Heart right ventricle (tissue), 16 donors: ENCODE data around the gene WWOX. TPM values are rescaled to one million over a fixed set of nuclear protein-coding genes. Genes with fewer than 3 reads are reported as not detected.

Experiments used
- ATAC-seq, 8 donors: fragments of 200-7000 bp; cut with Tn5 transposase; one replicate each; pipeline ENCODE4 v1.9.1; 2020; ENCODE audit warnings: mild to moderate bottlenecking in 8 of 8, moderate library complexity in 8 of 8, moderate number of reproducible peaks in 1 of 8
- DNase-seq, 2 donors: peaks; one replicate each; pipeline ENCODE4 v3.0.0-alpha.2; 2020
- H3K27ac ChIP-seq, 10 donors: fragments of 200-600 bp; sonication (generic) in 2 of 10; one replicate each; pipeline versions ENCODE4 v1.5.0 to v1.8.0; 2020 to 2022; ENCODE audit warnings: mild to moderate bottlenecking in 3 of 10
- H3K27me3 ChIP-seq, 7 donors: fragments of 200-600 bp; one replicate each; pipeline ENCODE4 v1.8.0; 2021 to 2022; ENCODE audit warnings: mild to moderate bottlenecking in 2 of 7
- H3K36me3 ChIP-seq, 9 donors: fragments of 200-600 bp; sonication (generic) in 1 of 9; one replicate each; pipeline versions ENCODE4 v1.5.0 to v1.8.0; 2020 to 2022; ENCODE audit warnings: mild to moderate bottlenecking in 2 of 9
- H3K4me1 ChIP-seq, 9 donors: fragments of 200-600 bp; sonication (generic) in 1 of 9; one replicate each; pipeline versions ENCODE4 v1.5.0 to v1.8.0; 2020 to 2022; ENCODE audit warnings: mild to moderate bottlenecking in 4 of 9
- H3K4me3 ChIP-seq, 10 donors: fragments of 200-600 bp; sonication (generic) in 2 of 10; one replicate each; pipeline versions ENCODE4 v1.5.0 to v1.8.0; 2020 to 2022; ENCODE audit warnings: mild to moderate bottlenecking in 7 of 10, moderate library complexity in 2 of 10
- H3K9me3 ChIP-seq, 11 donors: fragments of 200-600 bp in 10 of 11; sonication (generic) in 2 of 11; one replicate each; pipeline versions ENCODE4 v1.5.0 to v1.8.0; 2013 to 2022; ENCODE audit warnings: mild to moderate bottlenecking in 2 of 11, control low read depth in 1 of 11, moderate library complexity in 1 of 11
- WGBS, 2 donors: extraction: QIAGEN DNeasy Blood & Tissue Kit; methylation state at CpG; one replicate each; pipeline ENCODE4 v1.1.7; 2013; ENCODE audit warnings: inconsistent platforms in 1 of 2; 5-methylcytosine and 5-hydroxymethylcytosine counted together
- intact Hi-C, 10 donors: fragments of 100-400 bp; cut with DNase I; formaldehyde crosslinking; loops; one replicate each; pipeline versions ENCODE4 v1.11.1 to v1.14.2; 2022
- polyA plus RNA-seq, 2 donors: library from polyadenylated mRNA; stranded (reverse); fragments of 200-250 nt; gene quantifications; one replicate each; pipeline ENCODE4 v1.2.3, GENCODE V29; 2013
- total RNA-seq, 10 donors: library from RNA; stranded (reverse); fragmentation: NEBNext Ultra II Directional in 3 of 10; extraction: Animal tissue kit (Norgen Biotek cat#: 25700) in 3 of 10; gene quantifications; one replicate each; pipeline versions ENCODE4 v1.2.1 to v1.2.4, GENCODE V29; 2021 to 2023
- TF ChIP-seq, protein P1 (sequence below), 9 donors: fragments of 200-600 bp; sonication (generic) in 2 of 9; IDR thresholded peaks; one replicate each; pipeline versions ENCODE4 v1.5.0 to v1.8.0; 2021 to 2022; ENCODE audit warnings: antibody characterized with exemption in 9 of 9, mild to moderate bottlenecking in 5 of 9, moderate library complexity in 1 of 9
- donor health status: Arrhythmogenic right ventricular cardiomyopathy.
- donor health status: ischemic (EF 13 %, LVEDD 7.1; RV severe dilation, severe dysfunction).
- donor health status: healthy with polysubstance abuse.
- donor health status: DM: no; HTN: yes; CAD: no.
- donor health status: DM: no; HTN: no; CAD: no.
- donor health status: ischemic (EF 25% LVEDD 6.9; RV normal size, moderate dysfunction).
- donor health status: ischemic (EF 25% LVEDD 5.7; RV mildly dilated, moderate dysfunction).
- donor health status: healthy.
- donor health status: DM: yes; HTN: yes; CAD: no.
- donor health status: Ischemic cardiomyopathy.
- donor health status: ischemic (EF 35%, LVEDD 5.7; RV mildly dilated, moderate dysfunction).
- donor health status: nonischemic (EF 11% LVEDD 7.7; RV severe dilation, severe dysfunction).
- donor health status: DM: yes; HTN: yes; CAD: no.
- donor health status: PGD.
- donor health status: ischemic (EF 29% LVEDD 5.4; RV normal size, mild dysfunction).
- donor health status: nonischemic (EF 23%, LVEDD 6.1; RV moderate dilation, normal function).

The WWOX gene
- total and polyA plus RNA-seq, 12 donors = 4.9 to 15.0 (median 9.9) TPM

DNA sequence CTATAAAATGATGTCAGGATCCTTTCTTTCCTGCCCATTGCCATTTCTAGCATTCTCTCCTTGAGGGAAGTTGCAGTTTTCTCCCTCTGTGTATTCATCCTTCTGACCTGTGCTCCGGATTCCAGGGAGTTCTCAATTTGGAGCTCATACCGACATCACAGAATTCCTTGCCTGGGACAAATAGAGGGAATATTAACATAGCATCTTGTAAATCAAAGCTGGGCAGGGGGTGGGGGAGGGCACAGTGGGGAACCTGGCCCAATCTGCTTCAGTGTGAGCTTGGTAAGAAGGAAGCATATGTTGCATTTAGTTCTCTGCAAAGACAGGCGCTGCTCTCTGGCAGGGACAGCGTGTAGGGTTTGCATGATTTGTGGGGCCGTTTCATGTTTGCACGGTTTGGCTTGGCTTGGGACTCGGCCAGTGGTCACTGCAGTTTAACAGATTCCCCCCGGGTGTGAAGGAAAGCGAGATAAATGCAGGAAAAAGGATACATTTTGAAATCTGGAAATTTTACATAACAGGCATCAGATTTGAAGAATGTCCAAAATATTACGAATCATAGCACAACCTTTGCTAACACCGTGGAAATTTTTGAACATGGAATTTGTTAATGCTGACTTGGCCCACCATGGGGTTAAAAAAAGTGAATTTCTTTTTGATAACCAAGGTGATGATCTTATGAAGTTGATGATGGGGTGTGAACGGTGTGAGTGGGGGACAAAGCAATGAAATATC is 178.0 kb downstream of the WWOX start:
- Histone ChIP-seq H3K4me1 (no peaks in the 10 kb centered on the region), H3K9me3 (no peaks in the 10 kb centered on the region), H3K27me3 (no peaks in the 10 kb centered on the region), H3K4me3 (no peak overlapping the region), H3K27ac (no peak overlapping the region), H3K36me3 (no peaks in the 10 kb centered on the region)
- DNase-seq = no peak
- intact Hi-C loops = no loop called here
- ATAC-seq = no peak
- TF ChIP-seq, protein P1, sequence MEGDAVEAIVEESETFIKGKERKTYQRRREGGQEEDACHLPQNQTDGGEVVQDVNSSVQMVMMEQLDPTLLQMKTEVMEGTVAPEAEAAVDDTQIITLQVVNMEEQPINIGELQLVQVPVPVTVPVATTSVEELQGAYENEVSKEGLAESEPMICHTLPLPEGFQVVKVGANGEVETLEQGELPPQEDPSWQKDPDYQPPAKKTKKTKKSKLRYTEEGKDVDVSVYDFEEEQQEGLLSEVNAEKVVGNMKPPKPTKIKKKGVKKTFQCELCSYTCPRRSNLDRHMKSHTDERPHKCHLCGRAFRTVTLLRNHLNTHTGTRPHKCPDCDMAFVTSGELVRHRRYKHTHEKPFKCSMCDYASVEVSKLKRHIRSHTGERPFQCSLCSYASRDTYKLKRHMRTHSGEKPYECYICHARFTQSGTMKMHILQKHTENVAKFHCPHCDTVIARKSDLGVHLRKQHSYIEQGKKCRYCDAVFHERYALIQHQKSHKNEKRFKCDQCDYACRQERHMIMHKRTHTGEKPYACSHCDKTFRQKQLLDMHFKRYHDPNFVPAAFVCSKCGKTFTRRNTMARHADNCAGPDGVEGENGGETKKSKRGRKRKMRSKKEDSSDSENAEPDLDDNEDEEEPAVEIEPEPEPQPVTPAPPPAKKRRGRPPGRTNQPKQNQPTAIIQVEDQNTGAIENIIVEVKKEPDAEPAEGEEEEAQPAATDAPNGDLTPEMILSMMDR (IDR thresholded peaks at IDR 0.05) = no peak
- 47 to 51% methylated on average over 12 of the region's 12 CpGs for WGBS, 2 donors

DNA sequence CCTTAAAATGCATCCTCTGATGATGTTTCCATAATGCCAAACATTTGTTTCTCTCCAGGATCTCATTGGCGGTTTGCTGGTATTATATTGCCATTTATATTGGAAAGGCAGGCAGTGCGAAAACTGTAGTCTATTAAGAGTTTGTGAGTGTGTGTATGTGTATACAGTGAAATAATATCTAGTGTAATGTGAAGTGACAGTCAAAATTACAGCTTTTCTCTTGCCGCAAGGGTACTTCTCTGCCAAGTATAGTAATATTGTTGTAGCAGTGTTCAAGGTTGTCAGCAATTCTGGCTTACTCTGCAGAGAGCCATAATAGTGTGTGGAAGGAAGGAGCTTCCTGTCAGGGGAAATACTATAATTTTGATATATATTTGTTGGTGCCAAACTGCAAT is 178.6 kb downstream of the WWOX start:
- Histone ChIP-seq H3K4me3 (no peak overlapping the region), H3K27me3 (no peaks in the 10 kb centered on the region), H3K9me3 (no peaks in the 10 kb centered on the region), H3K27ac (no peak overlapping the region), H3K4me1 (no peaks in the 10 kb centered on the region), H3K36me3 (no peaks in the 10 kb centered on the region)
- DNase-seq = no peak
- TF ChIP-seq, protein P1 (IDR thresholded peaks at IDR 0.05) = no peak
- ATAC-seq = no peak
- 88 to 90% methylated on average over 3 of the region's 3 CpGs for WGBS, 2 donors
- intact Hi-C loops = no loop called here

DNA sequence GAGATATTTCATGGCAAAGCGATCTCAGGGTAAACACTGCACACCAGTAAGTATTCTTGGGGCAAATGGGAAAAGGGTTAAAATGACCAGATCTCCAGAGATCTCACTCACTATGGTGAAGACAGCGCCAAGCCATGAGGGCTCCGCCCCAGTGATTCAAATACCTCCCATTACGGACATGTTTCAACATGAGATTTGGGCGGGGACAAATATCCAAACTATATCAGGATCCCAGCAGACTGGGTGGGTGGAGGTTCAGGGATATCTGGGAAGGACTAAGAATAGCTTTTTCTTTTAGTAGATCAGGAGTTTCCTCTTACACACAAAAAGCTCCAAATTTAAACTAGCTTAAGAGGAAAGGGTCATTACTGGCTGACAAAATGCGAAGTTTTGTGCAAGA is 181.7 kb downstream of the WWOX start:
- H3K27ac ChIP-seq = no peak overlapping the region
- intact Hi-C loops = no loop called here
- H3K9me3 ChIP-seq = no peaks in the 10 kb centered on the region
- no peaks in the 10 kb centered on the region for H3K36me3 ChIP-seq
- ATAC-seq (no peak), DNase-seq (no peak)
- 62% methylated on average over 6 of the region's 6 CpGs for WGBS, 2 donors
- H3K27me3 ChIP-seq = no peaks in the 10 kb centered on the region
- no peaks in the 10 kb centered on the region for H3K4me1 ChIP-seq
- H3K4me3 ChIP-seq = no peak overlapping the region
- TF ChIP-seq, protein P1 (IDR thresholded peaks at IDR 0.05) = no peak

DNA sequence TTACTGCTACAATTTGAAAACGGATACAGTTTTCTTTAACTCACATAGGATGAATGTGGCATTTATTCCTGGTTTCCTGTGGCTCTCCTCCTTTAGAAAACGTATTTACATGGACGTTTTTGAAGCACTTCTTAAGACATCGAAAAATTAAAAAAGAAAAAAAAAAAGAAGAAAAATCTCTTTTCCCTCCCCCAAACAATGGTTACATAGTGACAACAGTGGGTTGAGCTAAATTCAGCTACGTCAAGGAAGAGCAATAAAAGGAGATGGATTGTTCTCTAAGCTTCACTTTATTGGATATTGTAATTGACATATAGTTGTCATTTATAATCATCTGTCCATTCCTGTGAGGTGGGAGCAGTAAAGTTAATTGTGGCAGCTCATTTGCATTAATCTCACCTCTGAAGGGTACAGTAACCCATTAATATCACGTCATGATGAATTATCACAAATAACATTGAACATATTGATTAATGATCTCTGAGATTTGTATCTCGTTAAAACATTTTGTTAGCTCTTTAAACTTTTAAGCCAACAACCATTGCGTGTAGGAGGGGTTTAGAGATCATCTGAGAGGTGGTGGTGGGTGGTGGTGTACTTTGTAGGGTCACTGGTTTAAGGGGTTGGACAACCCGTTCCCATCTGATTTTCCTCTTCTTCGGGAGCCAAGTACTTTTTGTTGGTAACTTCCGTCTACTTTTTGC is 184.2 kb downstream of the WWOX start:
- H3K4me1 ChIP-seq = no peaks in the 10 kb centered on the region
- ATAC-seq (no peak), DNase-seq (no peak)
- 85 to 95% methylated on average over 11 of the region's 11 CpGs for WGBS, 2 donors
- no peaks in the 10 kb centered on the region for H3K9me3 ChIP-seq
- no peaks in the 10 kb centered on the region for H3K36me3 ChIP-seq
- H3K4me3 ChIP-seq = no peak overlapping the region
- intact Hi-C loops = no loop called here
- TF ChIP-seq, protein P1 (IDR thresholded peaks at IDR 0.05) = no peak
- no peaks in the 10 kb centered on the region for H3K27me3 ChIP-seq
- no peak overlapping the region for H3K27ac ChIP-seq
